Prostate gland (tissue), 2 donors: Measurements from ENCODE around the gene FMC1.

Source experiments
- POLR2A ChIP-seq: fragments of 450-650 bp; IDR thresholded peaks from one replicate; pipeline ENCODE4 v1.6.1; 2016; ENCODE audit warnings: antibody characterized with exemption, mild to moderate bottlenecking
- POLR2AphosphoS5 ChIP-seq: sonication (generic); formaldehyde crosslinking; IDR thresholded peaks from one replicate; pipeline ENCODE4 v1.6.1; 2017; ENCODE audit warnings: antibody characterized with exemption
- TF ChIP-seq, protein P1 (sequence below), 4 experiments: fragments of 200-600 bp in 2 of 4; fragments of 450-650 bp in 2 of 4; sonication (generic) in 2 of 4; IDR thresholded peaks; 1 replicate in 3 of 4; 2 replicates in 1 of 4; pipeline ENCODE4 v1.5.1; 2016 to 2019; ENCODE audit warnings: antibody characterized with exemption in 4 of 4, mild to moderate bottlenecking in 2 of 4, moderate library complexity in 2 of 4

DNA sequence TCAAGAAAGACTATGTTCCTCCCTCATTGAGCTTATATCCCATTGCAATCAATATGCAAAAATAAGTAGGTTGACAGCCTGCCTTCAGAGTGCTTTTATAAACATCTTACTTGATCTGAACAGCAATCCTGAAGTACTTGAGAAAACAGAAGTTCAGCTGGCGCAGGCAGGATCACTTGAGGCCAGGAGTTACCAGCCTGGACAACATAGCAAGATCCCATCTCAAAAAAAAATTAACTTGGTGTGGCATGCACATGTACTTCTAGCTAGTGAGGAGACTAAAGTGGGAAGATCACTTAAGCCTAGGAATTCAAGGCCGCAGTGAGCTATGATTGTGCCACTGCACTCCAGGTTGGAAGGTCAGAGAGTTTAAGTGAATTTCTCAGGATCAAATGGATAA is 48.6 kb downstream of the FMC1 start:
- TF ChIP-seq, protein P1, sequence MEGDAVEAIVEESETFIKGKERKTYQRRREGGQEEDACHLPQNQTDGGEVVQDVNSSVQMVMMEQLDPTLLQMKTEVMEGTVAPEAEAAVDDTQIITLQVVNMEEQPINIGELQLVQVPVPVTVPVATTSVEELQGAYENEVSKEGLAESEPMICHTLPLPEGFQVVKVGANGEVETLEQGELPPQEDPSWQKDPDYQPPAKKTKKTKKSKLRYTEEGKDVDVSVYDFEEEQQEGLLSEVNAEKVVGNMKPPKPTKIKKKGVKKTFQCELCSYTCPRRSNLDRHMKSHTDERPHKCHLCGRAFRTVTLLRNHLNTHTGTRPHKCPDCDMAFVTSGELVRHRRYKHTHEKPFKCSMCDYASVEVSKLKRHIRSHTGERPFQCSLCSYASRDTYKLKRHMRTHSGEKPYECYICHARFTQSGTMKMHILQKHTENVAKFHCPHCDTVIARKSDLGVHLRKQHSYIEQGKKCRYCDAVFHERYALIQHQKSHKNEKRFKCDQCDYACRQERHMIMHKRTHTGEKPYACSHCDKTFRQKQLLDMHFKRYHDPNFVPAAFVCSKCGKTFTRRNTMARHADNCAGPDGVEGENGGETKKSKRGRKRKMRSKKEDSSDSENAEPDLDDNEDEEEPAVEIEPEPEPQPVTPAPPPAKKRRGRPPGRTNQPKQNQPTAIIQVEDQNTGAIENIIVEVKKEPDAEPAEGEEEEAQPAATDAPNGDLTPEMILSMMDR (IDR thresholded peaks at IDR 0.05), result no peak
- no peak for TF ChIP-seq POLR2A
- TF ChIP-seq POLR2AphosphoS5, result no peak
